GM19023 (cell line): ENCODE measurements around the gene EIF4G3.
"Not testable (repeated sequence)": the region's sequence is repeated elsewhere in the genome, so short reads cannot be mapped to it uniquely, and the experiment has no call there.

ENCODE experiments used
- ATAC-seq: cut with Tn5 transposase; IDR thresholded peaks from one replicate; pipeline ENCODE4 v1.9.1; 2021; ENCODE audit warnings: mild to moderate bottlenecking, moderate library complexity; ENCODE audit not compliant: unreplicated experiment

EIF4G3 gene

DNA sequence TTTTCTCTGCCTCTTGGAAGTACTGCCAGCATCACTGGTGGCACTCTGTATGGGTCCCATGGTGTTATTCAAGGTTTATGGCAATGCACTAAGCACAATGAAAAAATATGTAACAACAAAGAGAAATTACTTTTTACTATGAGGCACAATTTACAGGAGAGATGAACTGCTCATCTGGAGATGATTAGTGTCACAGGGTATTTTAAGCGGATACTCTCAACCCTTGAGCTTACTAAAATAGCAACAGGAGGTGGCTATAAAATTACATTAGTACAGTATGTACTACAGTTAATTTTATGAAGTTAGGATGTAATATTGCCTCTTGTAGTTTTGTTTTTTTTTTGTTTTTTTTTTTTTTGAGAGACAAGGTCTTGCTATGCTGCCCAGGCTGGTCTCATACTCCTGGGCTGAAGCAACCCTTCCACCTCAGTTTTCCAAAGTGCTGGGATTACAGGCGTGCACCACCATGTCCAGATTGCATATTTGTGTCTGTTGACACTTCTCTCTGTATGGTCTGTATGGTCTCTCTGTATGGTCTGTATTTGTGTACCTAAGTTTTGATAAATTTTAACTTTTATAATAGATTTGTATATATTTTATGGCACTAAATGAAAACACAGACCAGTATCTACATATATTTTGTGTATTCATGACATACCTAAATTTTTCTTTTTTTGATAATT is 214.0 kb downstream of the EIF4G3 start:
- no peak for ATAC-seq

DNA sequence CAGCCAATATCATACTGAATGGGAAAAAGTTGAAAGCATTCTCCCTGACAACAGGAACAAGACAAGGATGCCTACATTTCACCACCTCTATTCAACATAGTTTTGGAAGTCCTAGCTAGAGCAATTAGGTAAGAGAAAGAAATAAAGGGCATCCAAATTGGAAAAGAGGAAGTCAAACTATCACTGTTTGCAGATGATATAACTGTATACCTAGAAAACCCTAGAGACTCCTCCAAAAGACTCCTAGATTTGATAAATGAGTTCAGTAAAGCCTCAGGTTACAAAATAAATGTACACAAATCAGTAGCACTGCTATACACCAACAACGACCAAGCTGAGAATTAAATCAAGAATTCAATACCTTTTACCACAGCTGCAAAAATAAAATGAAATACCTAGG is 218.3 kb downstream of the EIF4G3 start:
- ATAC-seq = no peak

DNA sequence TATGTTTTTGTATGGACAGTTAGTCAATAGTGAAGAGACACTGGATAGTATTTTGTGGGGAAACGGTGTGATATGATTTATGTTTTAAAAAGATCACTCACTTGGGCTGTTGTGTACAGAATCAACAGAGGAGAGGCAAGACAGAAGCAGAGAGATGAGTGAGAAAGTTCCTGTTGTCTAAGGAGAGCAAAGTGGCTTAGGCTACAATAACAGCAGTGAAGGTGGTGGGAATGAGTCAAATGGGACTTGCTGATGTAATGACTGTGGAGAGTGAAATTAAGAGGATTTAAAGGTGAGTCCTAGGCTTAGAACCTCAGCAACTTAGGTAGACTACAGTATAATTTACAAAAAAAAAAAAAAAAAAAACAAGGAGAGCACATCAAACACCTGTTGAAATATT is 220.4 kb downstream of the EIF4G3 start:
- no peak for ATAC-seq

DNA sequence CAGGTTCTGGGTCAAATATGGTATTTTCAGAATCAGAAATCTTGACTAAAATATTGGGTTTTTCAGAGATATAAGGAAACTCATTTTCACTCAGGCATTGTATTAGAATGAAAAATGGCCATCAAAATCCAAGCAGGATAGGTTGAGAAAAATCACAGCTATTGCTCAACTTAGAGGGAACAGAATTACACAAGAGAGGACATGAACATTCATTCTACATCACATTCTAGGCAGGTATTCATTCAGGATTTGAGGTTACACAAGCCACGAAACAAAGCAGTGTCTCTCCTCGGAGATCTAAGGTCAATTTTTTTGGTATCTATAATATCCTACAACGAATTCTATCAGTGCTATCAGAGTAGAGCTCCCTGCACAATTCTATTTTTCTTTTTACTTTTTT is 226.0 kb downstream of the EIF4G3 start:
- no peak for ATAC-seq

DNA sequence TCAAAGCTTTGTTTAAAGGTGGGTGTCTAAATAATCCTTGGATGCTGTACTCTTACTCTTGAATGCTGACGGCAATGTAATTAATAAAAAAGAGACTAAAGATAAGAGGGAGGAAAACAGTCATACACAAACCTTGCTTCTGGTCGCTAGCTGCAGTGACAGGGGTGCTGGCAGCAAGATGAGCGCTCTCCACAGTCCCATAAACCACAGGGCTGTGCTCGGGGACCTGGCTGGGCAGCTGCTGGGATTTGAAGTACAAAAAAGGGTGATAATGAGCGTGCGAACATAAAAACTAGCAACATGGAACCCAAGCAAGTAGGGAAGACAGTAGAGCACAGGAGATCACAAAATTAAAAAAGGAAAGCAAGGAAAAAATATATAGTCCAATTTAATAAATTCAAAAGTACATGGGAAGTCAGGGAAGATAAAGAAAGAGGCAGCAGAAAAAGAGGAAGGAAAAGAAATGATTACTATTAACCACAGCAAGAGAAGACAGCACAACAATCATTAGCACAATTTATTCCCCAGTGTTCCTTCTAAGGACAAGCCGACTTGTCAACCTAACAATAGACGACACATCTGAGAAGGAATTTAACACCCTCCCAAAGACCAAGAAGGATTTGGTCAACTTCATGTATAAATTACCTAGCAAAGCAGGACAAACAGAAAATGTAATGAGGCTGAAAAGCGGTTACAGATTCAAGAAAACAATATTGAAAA is 226.7 kb downstream of the EIF4G3 start:
- no peak for ATAC-seq

DNA sequence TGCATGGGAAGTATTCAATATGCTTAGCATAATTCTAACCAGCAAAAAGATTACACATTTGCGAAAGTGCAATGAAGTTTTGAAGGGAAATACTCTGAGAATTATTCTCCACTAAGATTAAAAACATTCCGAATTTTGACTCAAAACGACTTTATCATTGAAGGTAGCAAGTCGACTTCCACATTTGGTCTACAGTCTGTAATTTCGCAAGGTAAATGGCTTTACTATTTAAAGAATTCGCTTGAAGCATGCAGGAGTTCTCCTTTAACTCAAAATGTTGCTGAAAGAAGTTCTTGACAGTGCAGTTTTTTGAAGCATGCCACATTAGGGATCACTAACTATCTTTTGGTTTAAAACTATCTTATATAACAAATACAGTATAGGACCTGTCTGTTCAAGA is 228.6 kb downstream of the EIF4G3 start:
- no peak for ATAC-seq

DNA sequence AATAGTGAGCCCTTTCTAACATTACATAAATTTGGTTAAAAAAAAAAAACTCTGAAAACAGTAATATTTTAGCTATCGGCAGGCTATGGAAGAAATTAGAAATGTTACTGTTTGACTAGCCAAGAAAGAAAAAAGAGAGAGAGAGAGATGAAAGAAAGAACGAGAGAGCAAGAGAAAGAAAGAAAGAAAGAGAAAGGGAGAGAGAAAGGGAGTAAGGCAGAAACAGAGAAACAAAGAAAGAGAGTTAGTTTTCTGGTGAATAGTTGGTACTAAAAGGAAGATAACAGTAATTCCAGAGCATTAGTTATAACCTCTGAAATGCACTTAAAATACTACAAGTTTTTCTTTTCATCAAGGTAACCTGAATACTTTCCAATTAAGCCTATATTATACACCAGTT is 229.3 kb downstream of the EIF4G3 start:
- no peak for ATAC-seq

DNA sequence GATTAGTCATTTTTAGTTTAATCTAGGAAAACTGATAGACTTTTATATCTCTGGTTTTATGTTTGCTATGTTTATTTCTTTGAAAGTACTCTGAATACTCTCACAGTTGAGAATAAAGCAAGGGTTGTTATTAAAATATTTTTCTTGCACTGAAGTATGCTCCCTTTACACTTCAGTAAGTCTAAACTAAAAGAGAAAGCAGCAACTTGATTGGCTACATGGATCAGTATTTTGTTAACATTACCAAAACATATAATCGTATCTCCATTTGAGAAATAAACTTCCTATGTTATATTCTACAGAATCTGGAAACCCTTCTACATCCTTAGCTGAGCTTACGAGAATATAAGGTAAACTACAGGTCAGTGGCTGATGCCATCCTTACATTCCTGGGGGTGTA is 240.1 kb downstream of the EIF4G3 start:
- no peak for ATAC-seq

DNA sequence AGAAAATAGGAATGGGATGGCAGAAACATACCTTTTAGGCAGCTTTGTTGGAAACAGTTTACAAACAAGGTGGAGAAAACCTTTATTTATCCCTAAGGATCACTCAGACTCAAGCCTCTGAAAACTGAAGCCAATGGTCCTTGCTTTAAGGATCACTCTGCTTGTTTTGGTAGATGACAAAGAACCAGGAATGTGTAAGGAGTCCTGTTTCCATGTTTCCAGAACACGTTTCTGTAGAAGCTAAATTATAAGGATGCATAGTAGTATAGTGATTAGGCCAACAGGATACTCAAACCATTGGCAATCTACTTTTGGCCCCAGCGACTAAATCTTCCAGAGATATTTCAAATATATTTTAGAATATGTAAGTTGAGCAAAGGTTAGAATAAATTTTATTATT is 240.5 kb downstream of the EIF4G3 start:
- ATAC-seq = no peak

DNA sequence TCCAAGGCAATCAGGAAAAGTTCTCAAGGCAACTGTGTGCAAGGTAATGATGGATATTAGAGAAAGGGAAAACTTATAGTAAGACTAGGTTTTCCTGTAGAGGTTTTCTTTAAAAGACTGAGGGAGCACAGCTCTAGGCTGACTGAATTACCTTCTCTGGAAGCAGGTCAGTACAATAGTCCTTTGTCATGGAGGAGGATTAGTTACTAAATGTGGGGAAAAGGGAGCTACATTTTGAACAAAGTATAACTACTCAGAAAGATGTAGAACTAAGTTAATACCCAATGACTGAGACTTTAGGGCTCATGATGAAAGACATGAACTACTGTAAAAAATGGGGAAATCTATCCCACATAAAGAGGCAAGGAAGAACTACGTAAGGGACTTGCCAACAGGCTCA is 241.0 kb downstream of the EIF4G3 start:
- ATAC-seq = no peak

DNA sequence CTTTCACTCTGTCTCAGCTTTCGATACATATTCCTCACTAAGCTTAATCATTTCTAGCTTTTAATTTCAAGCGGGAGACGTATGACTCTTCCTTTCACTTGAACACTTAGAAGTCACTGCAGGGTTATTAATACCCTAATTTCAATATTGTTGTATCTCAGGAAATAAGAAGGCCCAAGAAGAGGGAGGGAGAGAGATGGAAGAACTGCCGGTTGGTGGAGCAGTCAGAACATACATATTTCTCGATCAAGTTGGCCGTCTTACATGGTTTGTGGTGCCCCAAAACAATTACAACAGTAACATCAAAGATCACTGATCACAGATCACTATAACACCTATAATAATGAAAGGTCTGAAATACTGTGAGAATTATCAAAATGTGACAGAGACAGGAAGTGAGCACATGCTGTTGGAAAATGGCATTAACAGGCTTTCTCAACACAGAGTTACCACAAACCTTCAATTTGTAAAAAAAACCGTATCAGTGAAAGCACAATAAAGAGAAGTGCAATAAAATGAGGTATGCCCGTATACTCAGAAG is 244.2 kb downstream of the EIF4G3 start:
- no peak for ATAC-seq

DNA sequence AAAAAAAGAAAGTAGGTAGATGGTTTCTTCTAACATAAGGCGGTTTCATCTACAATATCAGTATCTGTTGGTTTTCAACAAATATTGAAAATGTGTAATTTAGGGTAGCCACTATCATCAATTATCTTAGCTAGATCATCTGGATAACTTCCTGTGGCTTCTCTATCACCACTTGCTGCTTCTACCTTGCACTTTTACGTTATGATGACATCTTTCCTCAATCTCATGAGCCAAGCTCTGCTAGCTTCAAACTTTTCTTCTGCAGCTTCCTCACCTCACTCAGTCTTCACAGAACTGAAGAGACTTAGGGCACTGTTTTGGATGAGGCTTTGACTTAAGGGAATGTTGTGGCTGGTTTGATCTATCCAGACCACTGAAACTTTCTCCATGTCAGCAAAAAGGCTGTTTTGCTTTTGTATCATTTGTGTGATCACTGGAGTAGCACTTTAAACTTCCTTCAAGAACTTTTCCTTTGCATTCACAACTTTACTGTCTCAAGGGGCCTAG is 244.7 kb downstream of the EIF4G3 start:
- ATAC-seq = no peak

DNA sequence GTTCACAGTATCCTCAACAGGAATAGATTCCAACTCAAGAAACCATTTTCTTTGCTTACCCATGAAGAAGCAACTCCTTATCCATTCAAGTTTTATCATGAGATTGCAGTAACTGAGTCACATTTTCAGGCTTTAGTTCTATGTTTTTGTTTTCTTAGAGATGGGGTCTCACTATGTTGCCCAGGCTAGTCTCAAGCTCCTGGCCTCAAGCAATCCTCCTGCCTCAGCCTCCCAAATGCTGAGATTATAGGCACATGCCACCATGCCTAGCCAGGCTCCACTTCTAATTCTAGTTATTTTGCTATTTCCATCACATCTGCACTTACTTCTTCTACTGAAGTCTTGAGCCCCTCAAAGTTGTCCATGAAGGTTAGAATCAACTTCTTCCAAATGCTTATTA is 246.3 kb downstream of the EIF4G3 start:
- ATAC-seq = no peak

DNA sequence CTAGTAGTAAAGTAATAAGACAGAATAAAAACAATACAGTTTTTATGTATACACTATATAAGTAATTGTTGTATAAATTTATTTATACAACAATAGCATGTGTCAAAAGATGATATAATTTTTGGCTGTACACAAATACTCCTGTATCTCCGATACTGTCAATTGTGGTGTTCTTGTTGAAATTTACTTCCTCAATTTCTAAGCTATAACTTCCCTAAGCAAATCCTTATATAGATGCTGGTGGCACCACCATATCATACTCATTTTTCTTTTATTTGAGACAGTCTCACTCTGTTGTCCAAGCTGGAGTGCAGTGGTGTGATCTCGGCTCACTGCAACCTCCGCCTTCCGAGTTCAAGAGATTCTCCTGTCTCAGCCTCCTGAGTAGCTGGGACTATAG is 248.6 kb downstream of the EIF4G3 start:
- ATAC-seq = no peak

DNA sequence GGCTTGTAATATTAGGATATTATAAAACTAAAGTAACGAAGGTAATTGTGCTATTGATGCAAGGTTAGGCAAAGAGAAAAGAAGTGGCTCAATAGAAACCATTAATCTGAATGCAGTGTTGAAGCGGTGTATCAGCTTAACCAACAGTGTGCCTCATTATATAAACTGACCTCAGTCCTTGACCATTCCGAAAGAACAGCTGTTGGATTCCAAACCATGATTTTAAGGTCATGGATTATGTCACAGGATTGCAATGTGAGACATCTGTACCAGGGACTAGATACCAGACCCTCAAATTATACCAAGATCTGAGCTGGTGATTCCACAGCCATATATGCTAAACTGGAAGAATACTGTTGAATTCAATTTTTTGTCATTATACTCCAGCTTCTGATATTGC is 255.4 kb downstream of the EIF4G3 start:
- ATAC-seq = no peak

DNA sequence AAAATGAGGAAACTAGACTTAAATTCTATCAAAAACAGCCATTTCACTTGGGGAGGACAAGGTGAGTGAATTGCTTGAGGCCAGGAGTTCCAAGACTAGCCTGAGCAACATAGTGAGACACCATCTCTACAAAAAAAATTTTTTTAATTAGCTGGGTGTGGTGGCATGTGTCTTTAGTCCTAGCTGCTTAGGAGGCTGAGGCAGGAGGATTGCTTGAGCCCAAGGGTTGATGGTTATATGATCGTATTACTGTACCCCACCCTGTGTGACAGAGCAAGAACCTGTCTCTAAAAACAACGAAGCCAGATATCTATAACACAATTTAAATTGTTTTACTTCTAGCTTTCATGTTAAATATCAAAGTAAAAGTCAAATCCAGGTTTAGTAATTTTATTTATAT is 263.5 kb downstream of the EIF4G3 start:
- ATAC-seq = no peak

DNA sequence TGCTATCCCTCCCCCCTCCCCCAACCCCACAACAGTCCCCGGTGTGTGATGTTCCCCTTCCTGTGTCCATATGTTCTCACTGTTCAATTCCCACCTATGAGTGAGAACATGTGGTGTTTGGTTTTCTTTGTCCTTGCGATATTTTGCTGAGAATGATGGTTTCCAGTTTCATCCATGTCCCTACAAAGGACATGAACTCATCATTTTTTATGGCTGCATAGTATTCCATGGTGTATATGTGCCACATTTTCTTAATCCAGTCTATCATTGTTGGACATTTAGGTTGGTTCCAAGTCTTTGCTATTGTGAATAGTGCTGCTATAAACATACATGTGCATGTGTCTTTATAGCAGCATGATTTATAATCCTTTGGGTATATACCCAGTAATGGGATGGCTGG is 269.2 kb downstream of the EIF4G3 start:
- ATAC-seq = not testable (repeated sequence)

DNA sequence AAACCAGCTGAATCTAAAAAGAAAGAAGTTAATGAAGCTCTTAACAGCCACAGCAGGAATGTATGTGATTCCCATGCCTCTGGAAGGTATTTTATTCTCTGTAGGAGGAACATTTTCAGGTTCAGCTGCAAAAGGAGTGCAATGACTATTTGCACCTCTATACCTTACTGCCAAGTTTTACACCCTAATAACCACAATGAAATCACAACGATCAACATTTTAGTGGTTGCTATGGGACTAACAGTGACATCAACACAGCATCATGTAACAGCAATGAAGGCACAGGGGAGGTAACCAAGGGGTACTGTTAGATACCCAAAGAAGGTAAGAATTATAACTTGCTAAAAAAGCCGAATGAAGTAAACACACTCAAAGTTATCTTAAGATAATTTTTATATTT is 273.3 kb downstream of the EIF4G3 start:
- no peak for ATAC-seq

DNA sequence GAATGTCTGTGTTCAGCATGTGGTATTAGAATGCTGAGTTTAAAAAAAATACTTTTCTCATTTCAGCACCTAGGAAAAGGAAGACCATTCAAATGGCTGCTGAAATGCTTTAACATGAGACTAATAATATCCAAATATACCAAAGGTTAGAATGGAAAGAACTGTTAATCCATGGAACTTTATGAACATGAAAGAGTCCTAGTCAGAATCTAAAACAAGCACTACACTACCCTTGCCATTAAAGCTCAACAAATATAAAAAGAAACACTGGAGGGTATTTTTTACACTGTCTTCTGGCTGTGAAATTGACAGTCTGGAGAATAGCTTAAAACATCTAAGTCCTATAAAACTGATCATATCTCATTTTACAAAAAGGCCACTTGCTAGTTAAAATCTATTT is 276.6 kb downstream of the EIF4G3 start:
- no peak for ATAC-seq

DNA sequence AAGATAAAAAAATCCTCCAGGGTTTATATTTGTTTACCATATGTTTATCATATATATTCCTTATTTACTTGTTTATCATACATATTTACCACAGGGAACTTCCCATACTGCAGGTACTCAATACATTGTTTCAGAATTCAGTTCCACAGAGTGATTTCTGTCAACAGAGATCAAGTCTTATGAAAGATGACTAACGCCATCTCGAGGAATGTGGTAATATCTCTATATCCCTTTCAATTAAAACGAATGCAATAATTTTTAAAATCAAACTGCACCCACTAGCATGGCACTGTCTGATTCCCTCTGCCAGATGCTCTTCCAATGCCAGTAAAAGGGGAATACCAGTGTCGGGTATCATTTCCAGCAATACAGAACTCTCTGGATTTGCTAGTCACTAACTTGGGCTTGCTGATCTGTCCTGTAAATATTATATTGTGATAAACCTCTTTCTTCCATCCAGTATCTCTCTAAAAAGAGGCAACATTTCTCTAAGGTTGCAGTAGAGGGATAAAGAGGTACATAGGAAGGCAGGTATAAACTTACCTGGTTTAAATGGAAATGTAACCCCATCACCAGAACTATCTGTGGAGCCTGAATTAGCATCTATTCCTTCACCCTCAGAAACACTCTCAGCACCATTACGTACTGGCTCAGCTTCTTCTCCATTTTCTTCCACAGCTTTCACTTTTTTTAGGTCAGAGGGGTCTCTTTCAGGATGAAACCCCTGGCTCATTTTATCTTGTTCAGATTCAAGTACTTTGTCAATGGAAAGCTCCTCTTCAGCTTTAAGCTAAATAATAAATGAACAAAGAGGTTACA is 277.3 kb downstream of the EIF4G3 start:
- no peak for ATAC-seq

DNA sequence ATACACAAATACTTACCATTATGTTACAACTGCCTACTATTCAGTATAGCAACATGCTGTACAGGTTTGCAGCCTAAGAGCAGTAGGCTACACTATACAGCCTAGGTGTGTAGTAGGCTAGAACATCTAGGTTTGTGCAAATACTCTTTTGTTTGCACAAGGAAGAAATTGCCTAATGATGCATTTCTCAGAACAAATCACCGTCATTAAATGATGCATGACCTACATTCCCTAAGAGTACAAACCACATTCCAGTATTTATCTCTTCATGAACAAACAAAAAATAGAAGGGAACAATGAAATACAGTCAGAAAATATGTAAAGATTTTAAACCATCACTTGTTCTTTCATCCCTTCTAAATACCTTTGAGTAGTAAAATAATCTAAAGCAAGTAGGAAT is 279.9 kb downstream of the EIF4G3 start:
- no peak for ATAC-seq

DNA sequence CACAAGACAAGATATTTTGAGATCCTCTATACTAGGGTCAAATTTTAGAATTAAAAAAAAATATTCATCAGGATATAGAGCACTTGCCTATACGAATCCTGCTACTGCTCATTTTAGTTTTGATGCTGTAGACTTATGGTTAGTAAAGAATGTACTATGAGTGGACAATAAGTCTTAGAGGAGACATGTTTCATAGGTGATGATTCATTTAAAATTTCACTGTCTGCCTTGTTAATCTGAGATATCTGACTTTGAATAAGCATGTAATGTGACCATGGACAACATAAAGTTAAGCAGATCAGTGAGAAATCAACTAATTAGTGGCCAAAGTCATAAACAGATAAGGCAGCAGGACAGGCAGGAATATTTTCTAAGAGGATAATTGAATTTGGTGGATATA is 282.8 kb downstream of the EIF4G3 start:
- ATAC-seq = no peak
